GM18505 (cell line): ENCODE measurements around the gene CDH23.

Experiments
- ATAC-seq: cut with Tn5 transposase; IDR thresholded peaks from one replicate; pipeline ENCODE4 v1.9.1; 2021; ENCODE audit not compliant: unreplicated experiment
- POLR2A ChIP-seq: IDR thresholded peaks from 4 replicates; pipeline ENCODE4 v1.6.1; 2011; ENCODE audit warnings: borderline replicate concordance; ENCODE audit not compliant: insufficient read depth, insufficient read length; ENCODE audit errors: extremely low read depth

The CDH23 gene

GRCh38 chr10:71456631-71457030 is 59.9 kb downstream of the CDH23 start:
- ATAC-seq: no peak
- no peak for TF ChIP-seq POLR2A

GRCh38 chr10:71457908-71458307 is 61.2 kb downstream of the CDH23 start:
- TF ChIP-seq POLR2A: no peak
- no peak for ATAC-seq

GRCh38 chr10:71458387-71458786 is 61.7 kb downstream of the CDH23 start:
- ATAC-seq: no peak
- no peak for TF ChIP-seq POLR2A

- no peak for ATAC-seq
- TF ChIP-seq POLR2A: no peak
Observed at GRCh38 chr10:71459513-71459912, 62.8 kb downstream of the CDH23 start.

- no peak for TF ChIP-seq POLR2A
- no peak for ATAC-seq
Observed at GRCh38 chr10:71460615-71461014, 63.9 kb downstream of the CDH23 start.

- no peak for TF ChIP-seq POLR2A
- ATAC-seq: no peak
Observed at GRCh38 chr10:71461457-71461856, 64.7 kb downstream of the CDH23 start.

GRCh38 chr10:71462062-71462935 is 65.6 kb downstream of the CDH23 start:
- no peak for TF ChIP-seq POLR2A
- no peak for ATAC-seq

GRCh38 chr10:71463111-71463510 is 66.4 kb downstream of the CDH23 start:
- no peak for ATAC-seq
- TF ChIP-seq POLR2A: no peak

GRCh38 chr10:71465551-71466252 is 69.0 kb downstream of the CDH23 start:
- no peak for ATAC-seq
- TF ChIP-seq POLR2A: no peak

GRCh38 chr10:71466330-71466729 is 69.6 kb downstream of the CDH23 start:
- ATAC-seq: no peak
- TF ChIP-seq POLR2A: no peak

GRCh38 chr10:71467161-71467560 is 70.4 kb downstream of the CDH23 start:
- no peak for ATAC-seq
- TF ChIP-seq POLR2A: no peak

- no peak for TF ChIP-seq POLR2A
- no peak for ATAC-seq
Observed at GRCh38 chr10:71467569-71468362, 71.0 kb downstream of the CDH23 start.

- no peak for ATAC-seq
- TF ChIP-seq POLR2A: no peak
Observed at GRCh38 chr10:71468363-71469094, 71.8 kb downstream of the CDH23 start.
